HepG2 (cell line): Measurements from ENCODE around the gene C12orf60. TPM values are rescaled to one million over a fixed set of nuclear protein-coding genes. Genes with fewer than 3 reads are reported as not detected.
"Not testable (repeated sequence)": the region's sequence is repeated elsewhere in the genome, so short reads cannot be mapped to it uniquely, and the experiment has no call there.

Experiments used
- ATAC-seq: fragments of 200-7000 bp; cut with Tn5 transposase; 3 replicates; pipeline ENCODE4 v1.9.1; 2020; ENCODE audit warnings: mild to moderate bottlenecking, moderate library complexity
- BruUV-seq: library from RNA; stranded (reverse); fragments of 400-500 nt; replicated peaks from 2 replicates; lab custom pipeline; 2021; lab: Mats Ljungman, UMichigan
- CTCF ChIA-PET: fragments of 300-600 bp; formaldehyde crosslinking; extraction: SDS; loops from one replicate; lab custom pipeline; 2021; ENCODE audit warnings: low total read pairs, inconsistent platforms, low intra/inter-chr PET ratio; lab: Yijun Ruan, JAX
- POLR2A ChIA-PET: fragments of 350-600 bp; sonication (Branson Sonifier 250); formaldehyde crosslinking; loops from one replicate; lab custom pipeline; 2020; ENCODE audit warnings: antibody characterized with exemption, inconsistent platforms; lab: Yijun Ruan, JAX
- DNase-seq: peaks from one replicate; pipeline ENCODE4 v3.0.0-alpha.2; 2015; ENCODE audit warnings: low spot score
- FAIRE-seq: peaks from 3 replicates; lab custom pipeline; 2011; peaks lifted over from hg19 to GRCh38; lab: Jason Lieb, UNC
- H2AFZ ChIP-seq: one replicate; pipeline ENCODE4 v1.6.1; 2011; ENCODE audit warnings: low read length, inconsistent platforms
- H3K27ac ChIP-seq: fragments of 300-600 bp; 3 replicates; pipeline ENCODE4 v1.8.0; 2011; ENCODE audit warnings: mixed run types, mild to moderate bottlenecking, mixed read lengths, low read length, inconsistent platforms; ENCODE audit not compliant: insufficient read depth; ENCODE audit errors: extremely low read length
- H3K27me3 ChIP-seq, 2 experiments: fragments of 200-600 bp in 1 of 2; 2 replicates in 1 of 2; 3 replicates in 1 of 2; pipeline versions ENCODE4 v1.6.0 to v1.8.0; 2011; ENCODE audit warnings: low read length in 2 of 2, mild to moderate bottlenecking in 2 of 2, moderate library complexity in 2 of 2, inconsistent platforms in 1 of 2; ENCODE audit not compliant: insufficient read depth in 2 of 2, control insufficient read depth in 1 of 2
- H3K36me3 ChIP-seq, 2 experiments: fragments of 200-600 bp in 1 of 2; replicated peaks in 1 of 2; 2 replicates in 1 of 2; 3 replicates in 1 of 2; pipeline versions ENCODE4 v1.5.1 to v1.8.0; 2011; ENCODE audit warnings: low read length in 2 of 2, inconsistent platforms in 1 of 2; ENCODE audit not compliant: insufficient read depth in 2 of 2, control insufficient read depth in 1 of 2
- H3K4me1 ChIP-seq: 2 replicates; pipeline ENCODE4 v1.5.1; 2012; ENCODE audit warnings: low read length, inconsistent platforms; ENCODE audit not compliant: insufficient read depth
- H3K4me2 ChIP-seq: 2 replicates; pipeline ENCODE4 v1.6.0; 2011; ENCODE audit warnings: low read depth, low read length, inconsistent platforms
- H3K4me3 ChIP-seq, 3 experiments: fragments of 200-600 bp in 1 of 3; sonication (generic), shearing (Covaris generic) in 1 of 3; replicated peaks in 1 of 3; 2 replicates each; pipeline ENCODE4 v1.5.1; 2011 to 2016; ENCODE audit warnings: low read length in 3 of 3, inconsistent platforms in 2 of 3, low read depth in 2 of 3, mild to moderate bottlenecking in 2 of 3, control low read depth in 1 of 3, mixed read lengths in 1 of 3; ENCODE audit not compliant: insufficient read depth in 1 of 3
- H3K79me2 ChIP-seq: one replicate; pipeline ENCODE4 v1.6.1; 2011; ENCODE audit warnings: low read length, inconsistent platforms; ENCODE audit not compliant: insufficient read depth
- H3K9ac ChIP-seq: 2 replicates; pipeline ENCODE4 v1.6.0; 2011; ENCODE audit warnings: mild to moderate bottlenecking, low read depth, low read length, inconsistent platforms; ENCODE audit not compliant: insufficient read depth
- H3K9me3 ChIP-seq: 2 replicates; pipeline ENCODE4 v1.5.1; 2012; ENCODE audit warnings: mild to moderate bottlenecking, low read length
- H4K20me1 ChIP-seq: 2 replicates; pipeline ENCODE4 v1.6.0; 2011; ENCODE audit warnings: inconsistent platforms, mild to moderate bottlenecking, low read length, moderate library complexity; ENCODE audit not compliant: insufficient read depth
- PRDM10 ChIP-seq: sonication (generic); formaldehyde crosslinking; IDR thresholded peaks from 2 replicates; pipeline ENCODE4 v1.4.0; 2020; ENCODE audit warnings: low read depth, missing genetic modification reagents
- ZBTB7A ChIP-seq: sonication (generic); formaldehyde crosslinking; IDR thresholded peaks from 2 replicates; pipeline ENCODE4 v1.8.0; 2022; ENCODE audit warnings: mild to moderate bottlenecking, missing genetic modification reagents
- WGBS: methylation state at CpG from one replicate; pipeline ENCODE4 v1.1.6; 2017; ENCODE audit warnings: low lambda C conversion rate; 5-methylcytosine and 5-hydroxymethylcytosine counted together
- in situ Hi-C: cut with HindIII; loops from 2 replicates; pipeline ENCODE4 v1.10.0; 2017; ENCODE audit warnings: low pct_unique_long_range_greater_than_20kb; ENCODE audit not compliant: extremely low pct_ligation_motif_present
- intact Hi-C: fragments of 100-400 bp; cut with micrococcal nuclease; formaldehyde crosslinking; loops from one replicate; pipeline ENCODE4 v1.10.0; 2022; ENCODE audit not compliant: unreplicated experiment
- polyA plus RNA-seq, 8 experiments: library from polyadenylated mRNA; depleted of rRNA in 3 of 8; stranded (reverse) in 7 of 8; unstranded in 1 of 8; fragments of >200 nt; fragmentation: Illumina TruSeq in 4 of 8; extraction: Trizol in 4 of 8; gene quantifications; 2 replicates each; pipeline versions ENCODE4 v1.2.1 to v1.2.3, GENCODE V29; 2011 to 2016; ENCODE audit warnings: low read depth in 4 of 8, missing spikeins in 1 of 8, mixed read lengths in 1 of 8; ENCODE audit not compliant: insufficient read depth in 1 of 8
- total RNA-seq, 5 experiments: library from RNA; depleted of rRNA; stranded (reverse); fragments of >200 nt; fragmentation: Illumina TruSeq; extraction: Trizol; gene quantifications; 2 replicates each; pipeline ENCODE4 v1.2.3, GENCODE V29; 2016; ENCODE audit warnings: low read depth in 1 of 5

C12orf60 gene
- total and polyA plus RNA-seq, 2 of the 13 experiments (the other 11 are each of a cell fraction or from before 2014, with no cell fraction given), result 0.55 to 1.4 TPM

- TF ChIP-seq PRDM10 (CRISPR knock-in tag) (no peak), ZBTB7A (CRISPR knock-in tag) (no peak)
These were observed 46.9 kb upstream of the C12orf60 start (continued) for GRCh38 chr12:14756334-14757143.

- H3K4me1 ChIP-seq, result peaks cover 10% of the 10 kb centered on the region; the same call in 1 of the 2 replicates
- H3K79me2 ChIP-seq, H3K4me2 ChIP-seq, in situ Hi-C loops, H3K9me3 ChIP-seq, ATAC-seq, H4K20me1 ChIP-seq, H3K36me3 ChIP-seq, intact Hi-C loops, CTCF ChIA-PET, H2AFZ ChIP-seq, BruUV-seq, H3K27ac ChIP-seq, H3K4me3 ChIP-seq, DNase-seq, H3K9ac ChIP-seq, H3K27me3 ChIP-seq, FAIRE-seq: not testable (repeated sequence)
- POLR2A ChIA-PET, result interaction anchor here (4.2 kb wide), 1 partner anchor 11 kb away, joined by 26 read pairs; a partner anchor contains a TSS
- 86% methylated on average over 6 of the region's 6 CpGs for WGBS
These were observed 43.7 kb upstream of the C12orf60 start for GRCh38 chr12:14759711-14760280.
